Activated naive CD4-positive, alpha-beta T cell treated with anti-CD3 and anti-CD28 coated beads, Interleukin-2, amount 50 U/mL, for 16 hours (primary cell): Measurements from ENCODE around the gene PSAP.

Experiments used
- DNase-seq: peaks from one replicate; pipeline ENCODE4 v3.0.0-alpha.2; 2020

Gene PSAP

DNA sequence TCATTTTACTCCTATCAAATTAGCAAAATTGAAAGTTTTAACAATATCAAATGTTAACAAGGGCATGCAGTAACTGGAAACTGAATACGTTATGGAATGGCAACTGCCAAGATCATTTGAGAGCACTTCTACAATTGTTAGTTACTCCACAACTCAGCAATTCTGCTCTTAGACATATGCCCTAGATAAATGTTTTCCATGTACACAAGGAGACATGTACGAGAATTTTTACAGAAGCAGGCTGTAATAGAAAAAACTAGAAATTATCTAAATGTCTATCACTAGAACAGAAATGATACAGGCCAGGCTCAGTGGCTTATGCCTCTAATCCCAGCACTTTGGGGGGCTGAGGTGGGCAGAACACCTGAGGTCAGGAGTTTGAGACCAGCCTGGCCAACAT, 7.0 kb downstream of the PSAP start:
- no peak for DNase-seq

DNA sequence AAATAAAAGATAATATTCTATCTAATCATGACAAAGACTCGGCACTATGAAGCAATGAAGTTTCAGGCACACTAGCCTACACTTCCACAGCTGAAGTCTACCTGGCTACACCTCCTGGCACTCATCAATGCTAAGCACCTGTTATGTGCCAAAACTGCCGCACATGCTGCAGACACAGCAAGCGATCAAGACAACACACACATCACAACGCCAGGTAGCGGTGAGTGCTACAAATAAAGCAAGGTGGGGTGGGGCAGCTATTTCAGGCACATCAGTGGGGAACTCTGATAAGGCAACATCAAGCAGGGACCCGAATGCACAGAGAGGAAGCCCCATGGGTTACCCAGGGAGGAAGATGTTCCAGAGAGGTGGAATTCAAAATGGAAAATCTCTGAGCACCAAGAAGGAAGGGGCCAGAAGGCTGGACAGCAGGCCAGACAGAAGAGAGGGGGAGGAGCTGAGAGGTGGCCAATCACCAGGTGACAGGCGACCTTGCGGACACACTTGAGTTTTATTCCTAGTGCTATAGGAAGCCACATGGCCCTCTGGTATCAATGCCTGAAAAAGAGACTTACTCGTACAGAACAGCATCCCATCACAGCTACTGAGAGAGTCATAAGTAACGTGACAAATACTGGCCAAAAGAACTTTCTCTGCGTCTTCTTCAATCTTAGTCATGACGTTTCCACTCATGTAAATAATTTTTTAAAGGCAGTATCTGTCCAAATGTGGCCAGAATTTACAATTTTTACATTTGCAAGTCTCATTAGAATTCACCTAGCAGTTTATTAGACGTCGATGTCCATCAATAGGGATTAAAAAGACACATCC, 8.0 kb downstream of the PSAP start:
- DNase-seq, result no peak

DNA sequence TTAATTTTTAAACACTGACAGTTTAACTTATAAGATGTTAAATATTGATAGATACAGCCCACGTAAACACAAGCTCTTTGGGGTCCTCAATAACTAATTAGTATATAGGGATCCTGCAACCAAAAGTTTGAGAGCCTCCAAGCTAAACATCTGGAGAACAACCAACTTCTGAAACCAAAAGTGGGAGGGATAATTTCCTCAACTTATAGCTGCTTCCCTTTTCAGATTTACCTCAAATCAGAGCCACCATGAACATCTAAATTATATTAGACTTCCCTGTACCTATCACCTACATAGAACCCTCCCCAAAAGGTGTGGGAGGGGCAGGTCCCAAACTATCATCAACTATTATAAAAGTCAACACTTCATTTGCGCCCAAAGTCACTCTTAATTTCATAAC, 8.6 kb downstream of the PSAP start:
- no peak for DNase-seq

DNA sequence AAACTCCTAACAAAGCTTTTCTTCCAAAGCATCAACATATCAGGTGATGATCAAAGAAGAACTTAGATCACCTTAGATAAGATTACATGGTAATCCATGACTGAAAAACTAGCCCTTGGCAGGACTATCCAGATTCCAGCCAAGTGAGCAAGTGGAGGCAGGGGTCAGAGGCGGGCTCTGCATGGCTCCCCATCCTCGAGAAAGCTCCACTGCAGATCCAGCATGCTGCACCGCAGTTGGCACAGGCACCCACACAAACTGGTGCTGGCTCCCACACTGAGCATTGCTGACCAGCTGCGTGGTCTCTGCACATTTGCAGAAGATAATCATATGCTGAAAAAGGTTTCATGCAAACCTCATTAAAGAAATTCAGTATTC, 10.1 kb downstream of the PSAP start:
- no peak for DNase-seq

DNA sequence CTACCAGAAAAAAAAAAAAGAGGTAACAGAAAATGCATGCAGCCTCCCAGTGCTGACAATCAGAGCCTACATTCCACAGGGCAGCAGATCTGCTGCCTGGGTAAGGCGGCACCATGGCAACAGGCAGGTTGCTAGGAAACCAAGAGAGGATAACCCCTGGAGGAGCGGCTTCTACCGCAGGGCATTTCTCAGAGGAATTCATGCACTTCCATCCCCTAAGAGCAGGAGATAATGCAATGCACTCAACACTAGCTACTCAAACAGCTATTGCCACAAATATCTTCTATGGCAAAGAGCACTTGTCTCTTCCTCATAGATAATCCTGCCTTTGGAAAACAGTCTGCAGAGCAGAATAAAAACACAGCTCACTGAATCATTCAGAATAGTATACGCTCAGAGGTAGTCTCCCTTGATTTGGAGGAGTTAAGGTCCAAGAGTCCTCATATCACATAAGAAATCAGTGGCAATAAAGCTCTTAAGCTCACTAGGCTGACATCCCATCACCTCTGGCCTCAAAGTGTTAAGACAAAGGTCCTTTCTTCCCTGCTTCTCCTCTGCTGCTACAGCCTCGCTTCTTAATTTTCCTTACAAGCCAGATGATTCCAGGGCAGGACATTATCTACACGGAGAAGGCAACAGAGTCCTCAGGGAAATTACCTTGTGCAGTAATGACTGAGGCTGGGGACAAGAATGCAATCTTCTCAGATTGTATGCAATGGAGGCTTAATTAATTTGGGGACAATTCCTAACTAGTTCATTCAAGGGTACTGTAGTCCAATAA, 10.7 kb downstream of the PSAP start:
- DNase-seq, result no peak

DNA sequence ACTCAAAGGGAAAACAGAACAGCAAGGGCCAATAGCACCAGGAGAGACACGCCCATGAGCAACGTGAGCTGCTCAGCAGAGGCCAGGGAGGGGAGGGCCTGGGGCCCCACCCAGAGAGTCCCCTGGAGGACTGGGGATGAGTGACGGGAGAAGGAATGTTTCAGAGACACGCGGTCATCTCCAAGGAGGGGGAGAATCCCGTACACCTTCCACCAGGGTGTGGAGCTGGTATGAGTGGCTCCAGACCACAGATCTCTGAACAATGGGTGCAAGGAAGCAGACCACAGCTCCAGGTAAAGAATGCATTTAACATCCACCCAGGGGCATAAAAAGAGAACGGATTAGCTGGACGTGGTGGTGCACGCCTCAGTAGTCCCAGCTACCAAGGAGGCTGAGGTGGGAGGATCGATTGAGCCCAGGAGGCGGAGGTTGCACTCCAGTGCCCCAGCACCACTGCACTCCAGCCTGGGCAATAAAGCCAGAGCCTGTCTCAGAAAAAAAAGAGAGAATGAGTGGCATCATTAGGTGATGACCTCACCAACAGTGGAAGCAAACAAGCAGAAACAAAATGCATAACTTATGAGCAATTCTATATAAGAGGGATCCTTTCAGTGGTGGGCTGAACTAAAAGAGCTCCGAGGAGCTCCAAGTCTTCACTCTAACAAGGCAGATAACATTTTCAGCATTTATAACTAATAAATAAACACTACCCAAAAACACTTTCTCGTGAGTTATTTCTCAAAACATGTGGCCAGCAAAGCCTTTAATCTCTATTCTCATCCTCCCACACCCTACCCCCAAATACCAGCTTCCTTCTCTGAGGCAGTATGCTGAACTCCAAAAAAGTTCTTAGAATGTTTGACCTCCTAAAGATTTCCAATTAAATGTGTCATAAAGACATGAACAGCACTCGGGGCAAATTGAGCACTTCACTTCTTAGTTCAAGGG, 12.5 kb downstream of the PSAP start:
- DNase-seq, result no peak

DNA sequence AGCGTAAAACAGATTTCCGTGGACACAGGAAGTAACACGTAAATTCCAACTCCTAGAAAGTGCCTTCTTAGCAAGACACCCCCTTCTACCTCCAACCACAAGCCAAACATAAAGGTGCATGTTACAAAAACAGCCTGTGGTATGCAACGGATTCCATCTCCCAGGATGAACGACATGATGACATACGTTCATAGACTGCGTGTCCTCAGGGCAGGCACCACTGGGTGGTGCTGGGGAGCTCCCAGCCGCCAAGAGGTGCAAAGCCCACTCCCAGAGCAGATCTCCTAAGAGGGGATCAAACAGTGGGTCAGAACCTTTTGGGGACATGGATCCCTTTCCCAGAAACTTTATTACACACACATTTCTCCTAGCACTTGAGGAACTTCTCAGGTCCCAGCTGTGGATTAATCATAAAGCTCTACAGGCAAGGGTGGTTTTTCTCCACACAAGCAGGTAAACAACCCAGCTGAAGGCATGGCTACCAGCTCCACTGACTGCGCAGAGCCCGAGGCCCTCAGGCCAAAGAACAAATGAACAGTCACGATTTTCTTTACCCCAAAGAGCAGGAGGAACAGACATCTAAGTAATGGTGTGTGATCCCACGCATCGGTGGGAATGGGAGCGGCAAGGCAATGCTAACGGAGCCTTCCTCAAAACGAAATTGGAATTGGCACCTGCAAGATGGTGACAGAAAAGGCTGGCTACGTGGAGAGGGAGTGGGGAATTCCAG, 13.8 kb downstream of the PSAP start:
- DNase-seq, result no peak

DNA sequence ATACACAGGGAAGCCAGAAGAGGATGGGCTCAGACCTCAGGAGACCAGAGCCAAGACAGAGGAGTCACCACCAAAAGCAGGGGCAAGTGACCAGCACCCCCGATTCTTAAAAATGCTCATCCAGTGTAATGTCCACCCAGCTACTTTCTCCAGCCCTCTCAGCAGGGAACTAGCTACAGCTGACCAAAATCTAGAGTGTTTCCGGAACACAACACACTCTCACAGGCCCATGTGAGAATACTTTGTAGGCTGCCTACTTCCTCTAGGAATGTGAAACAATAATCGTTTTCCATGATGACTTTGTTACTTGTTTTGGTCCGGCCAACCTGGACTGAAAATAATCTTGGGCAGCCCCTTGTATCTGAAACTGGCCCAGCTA, 14.5 kb downstream of the PSAP start:
- DNase-seq, result no peak

DNA sequence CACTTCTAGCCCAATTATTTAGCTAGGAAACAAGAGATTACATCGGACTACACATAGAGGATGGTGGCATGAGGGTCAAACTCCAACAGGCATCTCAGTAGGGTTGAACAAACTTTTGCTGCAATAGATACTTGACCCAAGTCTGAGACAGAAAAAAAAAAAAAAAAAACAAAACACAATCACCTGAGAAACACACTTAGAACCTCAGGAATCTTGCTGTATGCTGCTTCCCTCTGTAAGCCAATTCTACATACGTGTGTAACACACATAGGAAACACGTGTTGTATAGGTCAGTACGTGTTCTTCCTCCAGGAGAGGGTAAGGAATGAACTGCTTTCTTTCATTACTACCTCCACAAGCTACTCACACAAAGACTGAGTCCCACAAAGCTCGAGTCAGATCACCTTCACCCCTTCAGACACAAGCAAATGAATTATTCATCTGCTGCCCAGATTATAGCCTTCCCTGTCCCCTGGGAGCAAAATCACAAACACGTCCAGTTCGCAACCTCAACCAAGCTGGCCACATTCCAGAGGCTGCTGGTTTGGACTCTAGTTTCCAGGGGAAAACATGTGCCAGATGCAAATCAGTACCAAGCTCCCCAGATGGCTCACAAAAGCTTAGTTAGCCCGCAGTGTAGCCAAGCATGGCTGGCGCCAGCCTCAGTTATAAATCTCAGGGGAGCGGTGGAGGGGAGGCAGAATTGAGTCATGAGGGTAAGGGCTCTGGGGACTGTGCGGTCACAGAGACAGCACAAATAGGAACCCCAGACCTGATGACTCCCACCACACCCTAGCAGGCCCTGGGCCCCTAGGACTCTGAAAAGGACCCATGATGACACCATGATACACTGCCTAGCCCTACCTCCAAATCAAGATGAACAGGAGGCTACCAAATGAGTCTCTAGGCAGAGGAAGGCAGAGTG, 15.1 kb downstream of the PSAP start:
- DNase-seq, result no peak

DNA sequence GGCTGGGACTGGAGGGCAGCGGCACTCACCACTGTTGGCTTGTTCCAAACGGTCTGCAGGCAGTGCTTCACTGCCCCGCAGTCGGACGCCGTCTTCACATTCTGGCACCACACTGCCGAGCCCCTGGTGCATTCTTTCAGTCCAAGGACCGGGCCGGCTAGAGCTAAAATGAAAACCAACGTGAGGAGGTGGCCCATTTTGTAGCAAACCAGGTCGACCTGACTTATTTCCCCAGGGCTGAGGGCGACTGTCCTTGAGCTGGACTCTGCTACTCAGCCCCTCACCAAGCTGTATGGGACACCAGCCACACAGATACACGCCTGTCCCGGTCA, 16.7 kb downstream of the PSAP start:
- no peak for DNase-seq

DNA sequence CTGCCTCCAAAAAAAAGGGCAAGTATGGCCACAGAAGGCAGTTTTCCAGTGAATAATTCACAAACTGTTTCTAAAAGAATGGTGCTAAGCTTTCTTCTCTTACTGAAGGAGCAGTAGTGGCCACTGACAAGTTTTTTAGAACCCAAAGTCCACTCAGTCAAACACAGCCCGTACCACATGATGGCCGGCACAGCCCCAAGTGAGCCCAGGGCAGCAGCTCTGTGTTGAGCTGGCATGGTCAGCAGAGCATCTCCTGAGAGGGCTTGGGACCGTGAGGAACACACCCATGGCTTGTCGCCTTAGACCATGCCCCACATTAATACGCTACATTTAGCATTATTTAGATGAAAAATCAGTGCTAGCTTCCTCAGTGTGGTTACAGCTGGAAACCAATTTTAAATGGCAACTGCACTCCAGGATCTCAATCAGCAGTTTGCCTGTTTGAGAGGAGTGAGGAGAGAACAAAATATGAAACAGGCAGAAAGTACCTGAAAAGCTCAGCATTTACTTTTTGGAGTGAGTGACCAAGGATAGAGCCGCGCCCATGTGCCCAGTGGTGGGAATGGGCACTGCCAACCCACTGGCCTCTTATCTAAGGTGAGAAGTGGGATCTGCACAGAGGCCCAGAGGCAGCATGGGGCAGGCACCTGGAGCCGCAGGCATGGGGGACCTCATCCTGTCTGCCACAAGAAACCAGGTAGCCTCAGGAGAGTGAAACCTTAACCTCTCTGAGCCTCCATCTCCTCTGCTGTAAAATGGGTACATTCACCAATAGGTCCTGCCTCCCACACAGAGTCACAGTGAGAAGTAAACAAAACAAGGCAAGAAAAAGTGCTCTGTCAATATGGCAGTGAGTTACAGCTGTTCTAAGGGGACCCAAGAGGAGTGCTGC, 17.4 kb downstream of the PSAP start:
- no peak for DNase-seq

DNA sequence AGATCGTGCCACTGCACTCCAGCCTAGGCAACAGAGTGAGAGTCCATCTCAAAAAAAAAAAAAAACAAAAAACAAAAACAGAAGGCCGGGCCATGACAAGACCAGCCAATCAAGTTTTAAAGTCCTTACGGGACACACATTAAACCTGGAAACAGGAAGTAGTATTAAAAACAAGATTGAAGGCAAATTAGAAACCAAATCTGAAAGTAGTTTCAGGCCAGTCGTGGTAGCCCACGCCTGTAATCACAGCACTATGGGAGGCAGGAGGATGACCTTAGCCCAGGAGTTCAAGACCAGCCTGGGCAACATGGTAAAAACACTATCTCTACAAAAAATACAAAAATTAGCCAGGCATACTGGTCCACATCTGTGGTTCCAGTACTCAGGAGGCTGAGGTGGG, 18.1 kb downstream of the PSAP start:
- no peak for DNase-seq

DNA sequence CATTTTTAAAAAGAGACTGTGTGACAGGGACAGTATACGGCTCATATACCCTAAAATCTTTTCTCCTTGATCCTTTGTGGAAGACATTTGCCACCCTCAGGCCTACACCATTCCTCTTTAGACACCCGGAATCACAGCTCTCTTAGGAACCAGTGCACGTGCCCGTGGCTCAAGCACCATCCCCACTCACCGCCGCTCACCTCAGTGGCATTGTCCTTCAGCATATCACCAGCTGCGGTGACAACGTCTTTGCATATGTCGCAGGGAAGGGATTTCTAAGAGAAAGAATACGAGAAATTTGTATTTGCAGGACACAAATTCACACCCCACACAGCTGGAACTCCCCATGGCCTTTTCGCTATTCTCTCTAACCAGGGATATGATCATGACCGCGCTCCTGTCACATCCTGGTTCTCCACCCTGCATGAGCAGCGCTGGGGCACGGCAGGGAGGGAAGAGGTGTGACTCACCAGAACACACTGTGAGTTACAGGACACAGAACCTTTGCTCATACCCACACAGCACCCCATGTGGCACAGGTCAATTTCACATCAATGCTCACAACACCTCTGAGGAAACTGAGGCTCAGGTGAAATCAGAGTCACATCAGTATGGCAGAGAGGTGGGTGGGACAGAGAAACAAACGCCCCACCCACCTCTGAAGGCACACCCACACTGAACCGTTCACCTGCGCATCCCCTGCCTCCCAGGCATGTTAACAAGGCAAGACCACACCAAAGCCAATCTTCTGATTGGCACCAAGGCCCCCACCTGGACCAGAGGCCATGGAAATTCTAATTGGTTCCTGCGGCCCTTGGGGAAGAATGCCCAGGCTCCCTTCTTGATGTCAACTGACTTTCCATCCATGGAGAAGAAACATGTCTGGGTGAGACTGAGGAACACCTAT, 19.2 kb downstream of the PSAP start:
- DNase-seq, result no peak

DNA sequence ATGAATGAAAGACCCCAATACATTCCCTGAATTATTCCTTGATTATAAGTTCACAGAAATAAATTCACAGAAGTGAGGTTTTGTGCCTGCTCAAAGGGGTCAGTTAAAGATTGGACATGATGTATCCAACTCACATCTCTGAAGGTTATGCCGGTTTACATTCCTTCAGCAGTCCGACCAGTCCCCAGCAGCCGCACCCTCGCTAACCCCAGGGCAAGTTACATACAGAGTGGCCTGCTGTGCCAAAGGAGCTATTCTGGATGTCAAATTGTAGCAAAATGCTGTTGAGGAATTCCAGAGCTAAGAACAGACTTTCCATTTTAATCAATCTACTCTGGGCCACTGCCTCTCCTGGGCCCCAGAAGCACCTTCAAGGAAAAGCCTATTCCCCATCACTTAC, 20.3 kb downstream of the PSAP start:
- no peak for DNase-seq

DNA sequence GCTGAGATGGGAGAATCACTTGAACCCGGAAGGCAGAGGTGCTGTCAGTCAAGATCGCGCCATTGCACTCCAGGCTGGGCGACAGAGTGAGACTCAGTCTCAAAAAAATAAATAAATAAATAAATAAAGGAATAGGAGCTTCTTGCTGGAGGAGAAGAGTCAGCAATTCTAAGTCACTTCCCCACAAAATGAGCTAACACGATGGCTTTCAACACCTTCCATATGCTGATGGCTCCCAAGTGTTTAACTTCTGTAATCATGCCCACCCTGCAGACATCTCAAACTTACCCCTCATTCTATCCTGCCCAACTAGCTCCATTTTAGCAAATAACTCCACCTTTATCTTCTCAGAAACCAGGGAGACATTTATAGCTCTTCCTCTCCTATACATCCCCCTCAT, 21.2 kb downstream of the PSAP start:
- DNase-seq, result no peak

DNA sequence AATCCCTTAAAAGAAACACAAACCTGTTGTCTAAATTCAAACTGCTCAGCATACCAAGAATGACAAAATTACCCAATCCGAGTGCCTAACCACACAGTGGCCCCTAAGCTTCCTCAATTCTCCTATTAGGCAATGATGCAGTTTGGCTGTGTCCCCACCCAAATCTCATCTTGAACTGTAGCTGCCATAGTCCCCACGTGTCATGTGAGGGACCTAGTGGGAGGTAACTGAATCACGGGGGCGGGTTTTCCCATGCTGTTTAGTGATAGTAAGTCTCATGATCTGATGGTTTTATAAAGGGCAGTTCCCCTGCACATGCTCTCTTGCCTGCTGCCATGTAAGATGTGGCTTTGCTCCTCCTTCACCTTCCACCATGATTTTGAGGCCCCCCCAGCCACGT, 21.9 kb downstream of the PSAP start:
- no peak for DNase-seq

DNA sequence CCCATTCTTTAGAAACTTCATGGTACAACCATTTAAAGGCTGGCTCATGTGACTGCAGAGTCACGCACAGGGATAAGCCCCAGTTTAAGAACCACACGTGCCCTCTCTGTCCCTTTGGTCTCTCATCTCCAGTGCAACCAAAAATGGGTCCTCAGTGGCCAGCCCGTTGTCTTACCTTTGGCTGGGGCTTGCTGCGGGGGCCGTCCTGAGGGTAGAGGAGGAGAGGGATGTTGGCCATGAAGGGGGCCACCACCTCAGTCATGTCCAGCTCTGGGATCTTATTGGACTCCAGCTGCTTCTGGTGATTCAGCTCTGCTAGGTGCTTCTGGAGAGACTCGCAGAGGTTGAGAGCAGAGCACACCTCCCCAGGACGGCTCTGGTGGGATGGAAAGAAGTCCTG, 22.3 kb downstream of the PSAP start:
- no peak for DNase-seq

DNA sequence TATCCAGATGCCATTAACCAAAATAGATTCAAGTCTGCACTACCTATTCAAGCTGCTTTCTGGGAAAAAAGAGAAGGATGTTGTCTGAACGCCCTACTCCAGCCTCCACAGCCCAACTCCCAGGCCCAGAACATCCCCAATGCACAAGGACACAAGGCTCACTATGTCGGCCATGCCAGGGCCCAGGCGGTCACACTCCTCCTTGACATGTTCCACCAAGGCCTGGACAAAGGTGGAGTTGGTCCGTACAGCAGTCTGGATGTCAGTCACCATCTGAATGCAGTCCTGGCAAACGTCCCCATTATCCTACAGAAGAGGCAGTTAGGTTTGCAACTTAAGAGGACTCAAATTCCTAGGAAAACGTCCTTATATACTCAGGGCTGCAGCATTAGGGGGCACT, 23.2 kb downstream of the PSAP start:
- no peak for DNase-seq

DNA sequence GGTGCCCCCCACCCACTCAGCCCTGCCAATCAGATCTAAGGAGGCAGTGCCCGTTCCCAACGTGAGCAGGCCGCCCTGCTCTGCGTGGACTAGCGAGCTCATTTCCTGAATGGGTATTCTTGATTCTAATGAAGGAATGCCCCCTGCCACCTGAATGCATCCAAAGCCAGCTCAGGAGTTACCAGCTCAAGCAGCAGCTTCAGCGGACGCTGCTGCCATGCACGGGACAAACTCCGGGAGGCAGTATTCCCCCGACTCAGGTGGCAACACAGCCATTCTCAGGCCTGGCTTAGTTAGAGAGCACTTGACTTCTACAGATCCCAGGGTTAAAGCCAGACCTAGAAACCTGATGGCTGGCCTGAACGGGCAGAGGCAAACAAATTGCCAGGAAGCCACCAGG, 25.8 kb downstream of the PSAP start:
- no peak for DNase-seq

DNA sequence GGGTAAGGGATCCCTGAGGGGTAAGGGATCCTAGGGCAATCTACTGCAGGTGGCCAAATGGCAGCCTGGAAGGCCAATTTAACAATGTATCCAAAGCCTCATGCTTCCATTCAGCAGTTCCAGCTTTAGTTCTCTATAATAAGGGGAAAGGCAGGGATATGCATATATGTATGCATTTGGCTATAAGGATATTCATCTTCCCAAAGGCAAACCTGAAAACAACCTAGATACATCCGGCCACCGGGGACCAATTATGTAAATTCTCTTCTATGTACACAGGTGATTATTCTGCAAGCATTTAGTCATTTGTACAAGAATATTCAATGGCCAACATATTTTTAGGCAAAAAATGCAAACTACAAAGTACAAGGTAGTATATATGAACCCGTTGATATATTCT, 26.7 kb downstream of the PSAP start:
- DNase-seq, result no peak
